ENCODE data around the gene MAGOH. TPM values are rescaled to one million over a fixed set of nuclear protein-coding genes. Genes with fewer than 3 reads are reported as not detected.

Gene MAGOH
- total and polyA plus RNA-seq, 10 of the 15 experiments (the other 5 are each of a cell fraction or from before 2014, with no cell fraction given), result 62.6 to 261 (median 89.8) TPM

DNA sequence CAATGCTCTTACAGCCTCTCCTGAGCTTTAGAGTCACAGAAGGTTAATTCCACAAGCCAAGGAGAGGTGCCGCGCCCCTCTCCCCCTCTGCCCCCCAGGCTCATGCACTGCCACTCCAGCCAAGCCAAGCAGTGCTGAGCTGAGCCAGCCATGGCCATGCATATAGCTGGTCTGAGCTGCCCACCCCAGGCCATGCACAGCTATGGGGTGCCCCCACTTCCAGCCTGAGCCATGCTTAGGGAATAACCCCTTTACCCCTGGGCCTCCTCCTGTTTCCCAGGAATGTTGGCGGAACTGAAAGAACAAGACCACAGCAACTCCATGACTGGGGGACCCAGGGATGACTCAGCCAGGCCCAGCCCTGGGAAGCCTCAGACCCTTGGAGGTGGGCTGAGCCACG lies 34.0 kb upstream of the MAGOH start:
- BruUV-seq (replicated peaks), result no TSS peak
- ChIA-PET RAD21 (ENCODE audit: unreplicated experiment) (interaction anchor here (1.1 kb wide), 1 partner anchor 121 kb away, joined by 3 read pairs; no protein-coding TSS in a partner anchor), POLR2A (no interaction called here), CTCF (interaction anchor here (1.5 kb wide), 1 partner anchor 10 kb away, joined by 4 read pairs; no protein-coding TSS in a partner anchor), SMC1A (ENCODE audit: uncharacterized antibody, unreplicated experiment) (interaction anchor here (1.0 to 1.1 kb wide), 2 partner anchors 121 to 122 kb away, joined by 3 read pairs; no protein-coding TSS in a partner anchor)
- Histone ChIP-seq H3K4me2 (ENCODE audit: control insufficient read depth, insufficient read depth) (no peak overlapping the region), H3K79me2 (ENCODE audit: control insufficient read depth, insufficient read depth, low read length) (no peaks in the 10 kb centered on the region), H2AFZ (ENCODE audit: control insufficient read depth, low read depth, low read length) (no peak overlapping the region), H4K20me1 (ENCODE audit: control insufficient read depth, insufficient read depth) (no peaks in the 10 kb centered on the region), H3K27me3 (replicated peaks in 1 of 2; ENCODE audit: control insufficient read depth in 2 of 2, insufficient read depth in 2 of 2, low read length in 1 of 2) (no peaks in the 10 kb centered on the region), H3K9me3 (replicated peaks; ENCODE audit: control insufficient read depth, insufficient read depth, low read length) (no peaks in the 10 kb centered on the region), H3K4me1 (ENCODE audit: control insufficient read depth, insufficient read depth, low read length) (no peaks in the 10 kb centered on the region), H3K27ac (ENCODE audit: control insufficient read depth, insufficient read depth) (no peak overlapping the region), H3K4me3 (no peak overlapping the region), H3K36me3 (ENCODE audit: control insufficient read depth in 2 of 2, insufficient read depth in 2 of 2, low read length in 1 of 2) (peaks cover 5 to 24% of the 10 kb centered on the region in 2 experiments; a peak in 3 of 4 replicates), H3K9ac (ENCODE audit: control insufficient read depth, insufficient read depth, low read length) (no peak overlapping the region)
- DNase-seq (ENCODE audit: low read depth, low spot score) (no peak), ATAC-seq (no peak), FAIRE-seq (no peak)
- intact Hi-C loops (cut with micrococcal nuclease; ENCODE audit: unreplicated experiment) (no loop called here), in situ Hi-C loops (cut with MboI) (no loop called here)
- TF ChIP-seq MTA3 (IDR thresholded peaks at IDR 0.05; ENCODE audit: borderline replicate concordance, low read length), result no peak
- no peak for TF ChIP-seq SIX5 (IDR thresholded peaks at IDR 0.05; ENCODE audit: low read depth, low read length, severe bottlenecking)
- no peak for TF ChIP-seq KDM1A (IDR thresholded peaks at IDR 0.05; ENCODE audit: borderline replicate concordance)
- TF ChIP-seq NFYB (IDR thresholded peaks at IDR 0.05; ENCODE audit: insufficient read depth, low read depth, low read length), result no peak
- no peak for TF ChIP-seq CREM (IDR thresholded peaks at IDR 0.05; ENCODE audit: low read depth)
- TF ChIP-seq JUND (IDR thresholded peaks at IDR 0.05; ENCODE audit: low read depth, low read length), result no peak
- no peak for TF ChIP-seq MXI1 (IDR thresholded peaks at IDR 0.05; ENCODE audit: low read depth, low read length)
- no peak for TF ChIP-seq SMAD5 (IDR thresholded peaks at IDR 0.05; ENCODE audit: low read depth)
- no peak for TF ChIP-seq SREBF2 (IDR thresholded peaks at IDR 0.05; ENCODE audit: low read length)
- TF ChIP-seq TCF7 (IDR thresholded peaks at IDR 0.05; ENCODE audit: borderline replicate concordance), result no peak
- no peak for TF ChIP-seq ASH2L (IDR thresholded peaks at IDR 0.05; ENCODE audit: borderline replicate concordance, low read depth)
- TF ChIP-seq ZNF217 (IDR thresholded peaks at IDR 0.05), result no peak
- 93% methylated on average over 4 of the region's 4 CpGs for WGBS (ENCODE audit: insufficient coverage, insufficient replicate concordance, low lambda C conversion rate, missing lambda C conversion rate)

Measured in GM12878 (cell line).